ENCODE data around the gene UBASH3B.

UBASH3B gene

DNA sequence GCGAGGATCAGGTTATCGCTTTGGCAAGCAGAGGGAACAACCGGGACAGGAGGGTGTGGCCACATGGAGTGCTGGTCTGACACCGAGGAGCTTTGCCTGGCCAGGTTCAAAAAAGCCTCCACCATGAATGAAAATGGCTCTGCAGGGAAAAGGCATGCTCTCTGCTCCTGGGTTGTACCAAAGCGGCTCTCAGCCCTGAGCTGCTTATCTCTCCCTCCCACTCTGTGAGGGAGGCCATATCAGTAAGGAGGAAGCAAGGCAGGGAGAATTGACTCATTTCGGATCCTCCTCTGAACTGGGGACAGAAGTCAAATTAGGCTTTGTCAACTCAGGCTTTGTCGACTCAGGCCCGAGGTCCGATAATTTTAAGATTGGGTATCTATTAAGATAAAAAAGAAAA, 99.9 kb downstream of the UBASH3B start:
- H3K36me3 ChIP-seq (ENCODE audit: control insufficient read depth, insufficient read depth, low read length), result no peaks in the 10 kb centered on the region
- DNase-seq (ENCODE audit: extremely low read depth, insufficient read length), result no peak
- TF ChIP-seq CTCF (IDR thresholded peaks at IDR 0.05; ENCODE audit: insufficient read depth, low read length, poor library complexity, severe bottlenecking), result no peak
- no peak overlapping the region for H3K4me3 ChIP-seq (replicated peaks; ENCODE audit: low read depth, low read length)
- H3K27me3 ChIP-seq (replicated peaks; ENCODE audit: control insufficient read depth, insufficient read depth, low read length), result no peaks in the 10 kb centered on the region; the same call in 1 of the 2 replicates

DNA sequence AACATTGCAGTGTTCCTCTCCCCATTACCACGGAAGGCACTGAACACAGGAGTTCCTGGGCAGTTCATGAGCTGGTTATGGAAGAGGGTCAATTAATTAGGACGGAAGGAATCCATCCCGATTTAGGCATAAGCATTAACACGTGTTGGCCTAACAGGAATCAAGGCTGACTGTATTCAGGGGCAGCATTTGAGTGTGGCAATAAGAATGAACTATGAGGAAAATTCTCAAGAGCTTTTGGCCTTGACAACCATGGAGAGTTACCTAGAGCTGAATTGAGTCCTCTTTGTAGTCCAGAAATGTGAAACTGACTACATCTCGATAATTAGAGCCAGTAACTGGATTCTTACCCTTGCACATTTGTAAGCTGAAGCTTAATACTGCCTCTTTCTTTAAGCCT, 100.4 kb downstream of the UBASH3B start:
- TF ChIP-seq CTCF (IDR thresholded peaks at IDR 0.05; ENCODE audit: insufficient read depth, low read length, poor library complexity, severe bottlenecking), result no peak
- Histone ChIP-seq H3K36me3 (ENCODE audit: control insufficient read depth, insufficient read depth, low read length) (no peaks in the 10 kb centered on the region), H3K27me3 (replicated peaks; ENCODE audit: control insufficient read depth, insufficient read depth, low read length) (no peaks in the 10 kb centered on the region; the same call in 1 of the 2 replicates), H3K4me3 (replicated peaks; ENCODE audit: low read depth, low read length) (no peak overlapping the region)
- DNase-seq (ENCODE audit: extremely low read depth, insufficient read length), result no peak

- Histone ChIP-seq H3K36me3 (ENCODE audit: control insufficient read depth, insufficient read depth, low read length) (no peaks in the 10 kb centered on the region), H3K27me3 (replicated peaks; ENCODE audit: control insufficient read depth, insufficient read depth, low read length) (no peaks in the 10 kb centered on the region; the same call in 1 of the 2 replicates), H3K4me3 (replicated peaks; ENCODE audit: low read depth, low read length) (no peak overlapping the region)
- peak; percentile 50 for TF ChIP-seq CTCF (IDR thresholded peaks at IDR 0.05; ENCODE audit: insufficient read depth, low read length, poor library complexity, severe bottlenecking)
- no peak for DNase-seq (ENCODE audit: extremely low read depth, insufficient read length)
These were observed 100.9 kb downstream of the UBASH3B start for GRCh38 chr11:122756417-122756816.

DNA sequence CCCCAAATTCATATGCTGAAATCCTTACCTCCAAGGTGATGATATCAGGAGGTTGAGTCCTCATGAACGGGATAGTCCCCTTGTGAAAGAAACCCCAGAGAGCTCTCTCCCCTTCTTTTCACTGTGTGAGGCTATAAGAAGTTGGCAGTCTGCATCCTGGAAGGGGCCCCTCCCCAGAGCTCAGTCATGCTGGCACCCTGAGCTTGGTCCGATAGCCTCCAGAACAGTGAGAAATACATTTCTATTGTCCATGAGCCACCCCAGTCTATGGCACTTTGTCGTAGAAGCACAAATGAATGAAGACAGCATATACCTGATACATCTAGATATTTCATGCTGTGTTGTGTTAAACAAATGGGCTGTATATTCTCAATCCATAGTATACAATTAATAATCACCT, 101.7 kb downstream of the UBASH3B start:
- DNase-seq (ENCODE audit: extremely low read depth, insufficient read length), result no peak
- no peak for TF ChIP-seq CTCF (IDR thresholded peaks at IDR 0.05; ENCODE audit: insufficient read depth, low read length, poor library complexity, severe bottlenecking)
- Histone ChIP-seq H3K27me3 (replicated peaks; ENCODE audit: control insufficient read depth, insufficient read depth, low read length) (no peaks in the 10 kb centered on the region; the same call in 1 of the 2 replicates), H3K4me3 (replicated peaks; ENCODE audit: low read depth, low read length) (no peak overlapping the region), H3K36me3 (ENCODE audit: control insufficient read depth, insufficient read depth, low read length) (no peaks in the 10 kb centered on the region)

DNA sequence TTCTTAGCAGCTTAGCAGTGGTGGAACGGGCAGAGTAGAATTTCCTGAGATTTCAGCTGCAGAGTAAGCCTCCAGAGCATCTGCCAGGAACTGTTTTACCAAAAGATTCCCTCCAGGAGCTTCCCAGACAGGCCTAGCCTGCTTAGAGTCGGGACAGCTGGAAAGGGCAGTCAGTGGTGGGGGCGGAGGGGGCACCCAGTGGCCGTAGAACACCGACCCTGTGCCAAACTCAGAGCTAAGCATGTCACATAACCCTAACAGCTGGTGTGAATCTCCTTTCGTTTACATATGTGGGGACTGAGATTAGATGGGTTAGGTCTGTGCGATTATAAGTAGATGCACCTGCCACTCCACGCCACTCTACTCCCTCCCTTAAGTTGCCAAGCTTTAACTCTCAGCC, 102.8 kb downstream of the UBASH3B start:
- TF ChIP-seq CTCF (IDR thresholded peaks at IDR 0.05; ENCODE audit: insufficient read depth, low read length, poor library complexity, severe bottlenecking), result no peak
- Histone ChIP-seq H3K27me3 (replicated peaks; ENCODE audit: control insufficient read depth, insufficient read depth, low read length) (no peaks in the 10 kb centered on the region; the same call in 1 of the 2 replicates), H3K36me3 (ENCODE audit: control insufficient read depth, insufficient read depth, low read length) (no peaks in the 10 kb centered on the region), H3K4me3 (replicated peaks; ENCODE audit: low read depth, low read length) (no peak overlapping the region)
- DNase-seq (ENCODE audit: extremely low read depth, insufficient read length), result no peak

DNA sequence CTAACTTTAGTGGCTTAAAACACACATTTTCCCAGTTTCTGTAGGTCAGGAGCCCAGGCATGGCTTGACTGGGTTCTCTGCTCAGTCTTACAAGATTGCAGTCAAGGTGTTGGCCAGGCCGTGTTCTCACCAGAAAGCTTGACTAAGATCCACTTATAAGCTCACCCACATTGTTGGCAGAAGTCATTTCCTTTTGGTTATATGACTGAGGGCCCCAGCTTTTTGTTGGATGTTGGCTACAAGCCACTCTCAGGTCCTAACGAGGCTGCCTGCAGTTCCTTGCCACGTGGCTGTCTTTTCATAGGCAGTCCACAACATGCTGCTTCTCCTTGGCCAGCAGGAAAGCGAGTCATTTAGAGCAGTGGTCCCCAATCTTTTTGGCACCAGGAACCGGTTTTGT, 103.5 kb downstream of the UBASH3B start:
- H3K4me3 ChIP-seq (replicated peaks; ENCODE audit: low read depth, low read length), result no peak overlapping the region
- TF ChIP-seq CTCF (IDR thresholded peaks at IDR 0.05; ENCODE audit: insufficient read depth, low read length, poor library complexity, severe bottlenecking), result no peak
- H3K27me3 ChIP-seq (replicated peaks; ENCODE audit: control insufficient read depth, insufficient read depth, low read length), result no peaks in the 10 kb centered on the region; the same call in 1 of the 2 replicates
- no peaks in the 10 kb centered on the region for H3K36me3 ChIP-seq (ENCODE audit: control insufficient read depth, insufficient read depth, low read length)
- no peak for DNase-seq (ENCODE audit: extremely low read depth, insufficient read length)

Data from GM06990 (cell line).